ENCODE results near the gene ITCH.

The ITCH gene

DNA sequence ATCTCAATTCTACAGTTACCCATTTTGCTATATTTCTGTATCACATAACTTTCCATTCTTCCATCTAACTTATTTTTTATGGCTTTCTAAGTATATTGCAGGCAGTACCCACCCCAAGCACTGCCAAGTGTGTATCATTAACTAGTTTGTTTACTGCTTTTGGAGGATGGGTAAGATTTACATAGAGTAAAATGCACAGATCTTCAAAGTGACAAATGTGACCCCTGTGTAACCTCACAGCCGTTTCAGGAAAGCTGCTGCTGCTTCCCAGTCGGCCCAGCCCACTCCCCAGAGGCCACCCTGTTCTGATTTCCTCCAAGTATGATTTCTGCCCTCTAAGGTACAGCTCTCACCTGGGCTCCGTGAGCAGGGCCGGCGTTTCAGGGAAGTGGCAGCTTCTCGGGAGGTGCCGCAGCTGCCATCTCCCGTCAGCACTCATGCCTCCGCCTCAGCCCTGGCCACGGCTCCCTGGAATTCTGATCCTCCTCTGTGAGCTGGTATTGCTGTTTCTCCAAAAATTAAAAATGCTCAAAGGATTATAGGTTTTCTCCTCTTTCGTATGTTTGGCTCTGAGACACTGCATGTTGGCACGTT lies 180.5 kb downstream of the ITCH start:
- Histone ChIP-seq H3K4me1 (ENCODE audit: control insufficient read depth, insufficient read depth, low read length) (peaks cover 10% of the 10 kb centered on the region; the same call in 1 of the 2 replicates), H3K36me3 (ENCODE audit: control insufficient read depth, insufficient read depth, low read length) (peaks cover 33% of the 10 kb centered on the region), H3K9ac (ENCODE audit: low read depth, low read length) (no peak overlapping the region), H3K27ac (ENCODE audit: low read depth, low read length) (no peak overlapping the region), H3K9me3 (ENCODE audit: control insufficient read depth, insufficient read depth, low read length) (no peaks in the 10 kb centered on the region), H3K27me3 (ENCODE audit: control insufficient read depth, insufficient read depth, low read length) (no peaks in the 10 kb centered on the region), H3K4me3 (ENCODE audit: low read depth, low read length) (no peak overlapping the region)

DNA sequence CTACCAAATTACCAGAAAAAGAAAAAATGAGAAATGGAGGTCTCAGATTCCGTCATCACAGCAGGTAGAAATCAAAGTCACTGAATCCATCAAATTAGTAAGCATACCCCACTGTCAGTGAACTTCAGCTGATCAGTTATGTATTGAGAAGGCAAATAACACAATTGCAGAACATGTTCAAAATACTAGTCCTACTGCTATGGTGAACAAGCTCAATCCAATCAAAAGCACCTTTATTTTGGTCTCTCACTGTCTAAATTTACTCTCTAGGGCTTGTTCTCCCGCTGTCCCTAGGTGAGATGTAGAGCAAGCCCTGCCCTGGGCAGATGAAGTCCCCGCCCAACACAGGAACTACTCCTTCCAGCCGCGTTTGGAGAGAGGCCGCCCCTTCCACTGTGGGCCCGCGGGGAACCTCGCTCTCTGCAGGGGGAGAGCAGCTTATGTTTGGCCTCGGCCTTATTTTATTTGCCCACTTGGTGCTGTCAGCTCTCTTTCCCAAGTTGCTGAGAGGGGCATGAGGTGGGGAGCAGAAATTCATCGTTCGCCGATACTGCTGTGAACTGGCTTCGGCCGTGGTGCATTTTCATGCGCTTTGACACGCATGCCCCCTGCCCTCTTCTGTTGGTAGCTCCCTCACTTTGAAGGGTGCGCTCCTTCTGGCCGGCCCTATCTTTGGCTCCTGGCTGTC lies 181.2 kb downstream of the ITCH start:
- H3K27me3 ChIP-seq (ENCODE audit: control insufficient read depth, insufficient read depth, low read length): no peaks in the 10 kb centered on the region
- no peak overlapping the region for H3K9ac ChIP-seq (ENCODE audit: low read depth, low read length)
- H3K36me3 ChIP-seq (ENCODE audit: control insufficient read depth, insufficient read depth, low read length): peaks cover 27% of the 10 kb centered on the region
- H3K4me3 ChIP-seq (ENCODE audit: low read depth, low read length): peak overlapping the region; percentile 43; the same call in 1 of the 2 replicates
- H3K4me1 ChIP-seq (ENCODE audit: control insufficient read depth, insufficient read depth, low read length): peaks cover 10% of the 10 kb centered on the region; the same call in 1 of the 2 replicates
- no peaks in the 10 kb centered on the region for H3K9me3 ChIP-seq (ENCODE audit: control insufficient read depth, insufficient read depth, low read length)
- no peak overlapping the region for H3K27ac ChIP-seq (ENCODE audit: low read depth, low read length)

DNA sequence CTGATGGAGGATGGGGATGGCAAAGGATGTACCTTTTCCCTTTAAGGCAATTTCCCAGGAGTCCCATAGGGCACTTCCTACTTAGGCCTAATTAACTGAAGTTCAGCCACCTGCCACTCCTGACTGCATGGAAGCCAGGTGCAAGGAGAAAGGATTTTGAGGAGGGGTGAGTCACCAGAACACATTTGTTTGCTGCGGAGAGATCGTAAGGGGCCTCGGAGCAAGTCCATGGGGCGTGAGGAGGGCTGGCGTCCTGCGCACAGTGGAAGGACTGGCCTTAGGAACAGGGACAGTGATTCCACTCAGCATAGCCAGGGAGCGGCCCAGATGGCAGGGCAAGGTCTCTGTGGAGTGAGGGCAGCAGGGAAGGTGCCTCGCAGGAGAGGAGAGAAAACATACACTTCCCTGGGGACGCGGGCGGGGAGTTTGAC lies 183.7 kb downstream of the ITCH start:
- H3K4me1 ChIP-seq (ENCODE audit: control insufficient read depth, insufficient read depth, low read length): peaks cover 10% of the 10 kb centered on the region; the same call in 1 of the 2 replicates
- H3K9ac ChIP-seq (ENCODE audit: low read depth, low read length): no peak overlapping the region
- H3K36me3 ChIP-seq (ENCODE audit: control insufficient read depth, insufficient read depth, low read length): peaks cover 4% of the 10 kb centered on the region; the same call in 1 of the 2 replicates
- no peaks in the 10 kb centered on the region for H3K9me3 ChIP-seq (ENCODE audit: control insufficient read depth, insufficient read depth, low read length)
- H3K27ac ChIP-seq (ENCODE audit: low read depth, low read length): no peak overlapping the region
- no peaks in the 10 kb centered on the region for H3K27me3 ChIP-seq (ENCODE audit: control insufficient read depth, insufficient read depth, low read length)
- H3K4me3 ChIP-seq (ENCODE audit: low read depth, low read length): no peak overlapping the region

DNA sequence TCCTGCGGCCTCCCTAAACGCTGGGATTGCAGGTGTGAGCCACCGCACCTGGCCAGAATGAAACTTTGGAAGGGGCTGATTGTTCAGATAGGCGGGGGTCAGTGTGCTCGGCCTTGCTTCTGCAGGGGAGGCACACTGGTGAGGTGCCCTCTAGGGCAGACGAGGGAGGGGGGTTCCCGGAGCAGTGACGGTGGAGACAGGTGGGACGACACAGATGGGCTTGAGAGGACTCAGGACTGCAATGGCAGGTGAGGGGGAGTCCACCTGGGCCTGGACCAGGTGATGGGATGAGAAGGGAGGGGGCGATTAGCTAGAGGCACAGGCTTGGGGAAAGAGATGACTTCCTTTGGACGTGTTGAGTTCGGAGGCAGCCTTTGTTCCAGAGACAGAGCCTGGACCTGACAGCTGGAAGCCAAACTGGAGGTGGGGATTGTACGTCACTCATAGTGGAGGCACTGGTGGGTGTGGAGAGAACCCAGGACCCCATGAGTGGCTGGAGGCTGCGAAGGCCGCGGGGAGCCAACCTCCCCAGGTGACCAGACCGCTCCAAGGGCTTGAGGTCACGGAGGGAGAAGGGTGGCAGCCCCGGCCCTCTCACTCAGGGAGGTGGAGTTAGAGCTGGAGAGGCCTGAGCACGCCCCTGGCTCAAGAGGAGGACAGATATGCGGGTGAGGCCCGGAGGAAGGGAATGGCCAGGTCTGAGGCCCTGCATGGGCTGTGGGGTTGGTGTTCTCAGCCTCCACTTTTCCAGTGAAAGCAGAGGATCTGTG lies 185.0 kb downstream of the ITCH start:
- Histone ChIP-seq H3K9me3 (ENCODE audit: control insufficient read depth, insufficient read depth, low read length) (no peaks in the 10 kb centered on the region), H3K36me3 (ENCODE audit: control insufficient read depth, insufficient read depth, low read length) (no peaks in the 10 kb centered on the region), H3K27ac (ENCODE audit: low read depth, low read length) (no peak overlapping the region)

DNA sequence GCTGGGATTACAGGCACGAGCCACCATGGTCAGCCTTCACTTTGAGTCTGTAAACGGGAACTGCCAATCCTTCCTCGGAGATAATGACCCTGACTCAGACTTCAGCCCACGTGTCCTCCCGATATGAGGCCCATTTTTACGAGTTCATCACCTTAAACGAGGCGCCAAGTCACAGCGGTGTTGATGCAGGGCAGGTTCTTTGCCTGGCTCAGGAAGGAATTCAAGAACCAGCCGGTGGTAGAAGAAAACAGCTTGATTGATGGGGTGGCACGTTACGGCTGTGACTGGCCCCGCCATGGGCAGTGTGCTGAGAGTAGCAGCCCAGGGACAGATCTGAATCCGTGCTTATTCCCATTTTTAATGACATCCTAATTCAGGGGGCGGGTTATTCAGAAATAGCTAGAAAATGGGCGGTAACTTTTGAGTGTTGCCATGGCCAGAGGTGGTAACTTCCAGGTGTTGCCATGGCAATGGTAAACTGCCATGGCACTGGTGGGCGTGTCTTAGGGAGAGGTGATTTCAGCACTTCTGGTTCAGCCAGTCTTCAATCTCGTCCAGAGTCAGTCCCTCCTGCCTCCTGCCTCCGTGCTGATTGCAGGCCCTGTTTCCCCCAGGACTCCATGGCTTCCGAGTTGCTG lies 186.3 kb downstream of the ITCH start:
- no peak overlapping the region for H3K27ac ChIP-seq (ENCODE audit: low read depth, low read length)
- H3K9ac ChIP-seq (ENCODE audit: low read depth, low read length): no peak overlapping the region
- no peaks in the 10 kb centered on the region for H3K36me3 ChIP-seq (ENCODE audit: control insufficient read depth, insufficient read depth, low read length)
- H3K9me3 ChIP-seq (ENCODE audit: control insufficient read depth, insufficient read depth, low read length): no peaks in the 10 kb centered on the region
- 0 out of 2 replicates have a peak, but pooled peaks cover 5% of the 10 kb centered on the region for H3K4me1 ChIP-seq (ENCODE audit: control insufficient read depth, insufficient read depth, low read length)
- H3K4me3 ChIP-seq (ENCODE audit: low read depth, low read length): no peak overlapping the region
- H3K27me3 ChIP-seq (ENCODE audit: control insufficient read depth, insufficient read depth, low read length): no peaks in the 10 kb centered on the region

More for the DNA sequence above, 185.0 kb downstream of the ITCH start:
- Histone ChIP-seq H3K9ac (ENCODE audit: low read depth, low read length) (no peak overlapping the region), H3K4me1 (ENCODE audit: control insufficient read depth, insufficient read depth, low read length) (peaks cover 10% of the 10 kb centered on the region; the same call in 1 of the 2 replicates), H3K4me3 (ENCODE audit: low read depth, low read length) (no peak overlapping the region), H3K27me3 (ENCODE audit: control insufficient read depth, insufficient read depth, low read length) (no peaks in the 10 kb centered on the region)

DNA sequence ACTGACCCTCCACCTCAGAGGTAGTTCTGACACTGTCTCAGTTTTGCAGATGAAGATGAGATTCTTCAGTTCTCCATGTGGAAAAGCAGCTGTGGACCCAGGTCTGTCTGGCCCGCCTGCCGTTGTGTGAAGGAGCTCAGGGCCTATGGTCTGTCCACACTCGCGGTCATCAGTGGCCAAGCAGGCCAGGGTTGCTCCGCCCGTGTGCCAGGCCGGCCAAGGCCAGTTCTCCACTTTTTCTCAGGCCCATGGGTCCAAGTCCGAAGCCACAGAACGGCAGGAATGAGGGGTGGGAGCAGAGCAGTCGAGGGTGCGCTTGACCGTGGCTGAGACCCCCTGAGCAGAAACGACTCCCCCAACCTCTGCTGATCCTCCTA lies 186.8 kb downstream of the ITCH start:
- no peak overlapping the region for H3K9ac ChIP-seq (ENCODE audit: low read depth, low read length)
- no peak overlapping the region for H3K27ac ChIP-seq (ENCODE audit: low read depth, low read length)
- H3K9me3 ChIP-seq (ENCODE audit: control insufficient read depth, insufficient read depth, low read length): no peaks in the 10 kb centered on the region
- no peaks in the 10 kb centered on the region for H3K27me3 ChIP-seq (ENCODE audit: control insufficient read depth, insufficient read depth, low read length)
- no peaks in the 10 kb centered on the region for H3K36me3 ChIP-seq (ENCODE audit: control insufficient read depth, insufficient read depth, low read length)
- H3K4me3 ChIP-seq (ENCODE audit: low read depth, low read length): no peak overlapping the region
- H3K4me1 ChIP-seq (ENCODE audit: control insufficient read depth, insufficient read depth, low read length): 0 out of 2 replicates have a peak, but pooled peaks cover under 1% of the 10 kb centered on the region

DNA sequence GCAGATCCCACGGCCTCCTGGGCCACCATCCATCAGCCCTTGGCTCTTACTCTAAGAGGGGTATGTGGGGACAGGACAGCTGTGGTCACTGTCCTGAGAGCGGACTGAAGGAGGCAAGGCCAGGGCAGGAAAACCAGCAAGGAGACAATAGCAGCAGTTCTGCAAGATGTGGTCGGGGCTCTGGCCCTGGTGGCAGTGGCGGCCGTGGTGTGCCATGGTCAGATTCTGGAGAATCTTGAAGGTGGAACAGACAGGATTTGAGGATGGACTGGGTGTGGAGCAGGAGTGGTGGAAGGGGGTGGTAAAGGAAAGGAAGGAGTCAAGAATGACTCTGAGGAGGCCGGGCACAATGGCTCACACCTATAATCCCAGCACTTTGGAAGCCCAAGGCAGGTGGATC lies 189.5 kb downstream of the ITCH start:
- H3K9me3 ChIP-seq (ENCODE audit: control insufficient read depth, insufficient read depth, low read length): no peaks in the 10 kb centered on the region
- H3K36me3 ChIP-seq (ENCODE audit: control insufficient read depth, insufficient read depth, low read length): no peaks in the 10 kb centered on the region
- no peaks in the 10 kb centered on the region for H3K27me3 ChIP-seq (ENCODE audit: control insufficient read depth, insufficient read depth, low read length)
- no peak overlapping the region for H3K9ac ChIP-seq (ENCODE audit: low read depth, low read length)
- H3K4me3 ChIP-seq (ENCODE audit: low read depth, low read length): no peak overlapping the region
- no peaks in the 10 kb centered on the region for H3K4me1 ChIP-seq (ENCODE audit: control insufficient read depth, insufficient read depth, low read length)
- H3K27ac ChIP-seq (ENCODE audit: low read depth, low read length): no peak overlapping the region

DNA sequence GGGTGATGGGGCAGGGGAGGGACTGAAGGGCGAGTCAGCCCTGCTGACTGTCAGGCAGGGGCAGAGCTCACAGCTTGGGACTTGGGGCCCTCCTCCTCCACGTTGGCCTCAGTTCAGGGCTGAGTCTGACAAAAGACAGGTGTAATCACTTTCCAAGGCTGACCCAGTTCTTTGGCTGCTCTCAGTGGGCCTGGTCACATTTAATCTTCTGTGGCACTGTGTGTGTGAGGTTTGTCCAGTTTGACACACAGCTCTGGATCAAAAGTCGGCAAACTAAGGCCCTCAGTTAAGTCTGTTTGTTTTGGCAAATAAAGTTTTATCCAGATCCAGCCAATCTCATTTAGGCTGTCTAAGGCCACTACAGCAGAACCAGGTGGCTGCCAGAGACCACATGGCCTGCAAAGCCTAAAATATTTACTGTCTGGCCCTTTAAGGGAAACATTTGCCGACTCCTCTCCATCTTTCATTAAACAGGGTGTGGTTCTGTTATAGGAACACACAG lies 190.3 kb downstream of the ITCH start:
- Histone ChIP-seq H3K4me3 (ENCODE audit: low read depth, low read length) (no peak overlapping the region), H3K4me1 (ENCODE audit: control insufficient read depth, insufficient read depth, low read length) (no peaks in the 10 kb centered on the region), H3K36me3 (ENCODE audit: control insufficient read depth, insufficient read depth, low read length) (no peaks in the 10 kb centered on the region), H3K27me3 (ENCODE audit: control insufficient read depth, insufficient read depth, low read length) (no peaks in the 10 kb centered on the region), H3K9me3 (ENCODE audit: control insufficient read depth, insufficient read depth, low read length) (no peaks in the 10 kb centered on the region), H3K9ac (ENCODE audit: low read depth, low read length) (no peak overlapping the region), H3K27ac (ENCODE audit: low read depth, low read length) (no peak overlapping the region)

DNA sequence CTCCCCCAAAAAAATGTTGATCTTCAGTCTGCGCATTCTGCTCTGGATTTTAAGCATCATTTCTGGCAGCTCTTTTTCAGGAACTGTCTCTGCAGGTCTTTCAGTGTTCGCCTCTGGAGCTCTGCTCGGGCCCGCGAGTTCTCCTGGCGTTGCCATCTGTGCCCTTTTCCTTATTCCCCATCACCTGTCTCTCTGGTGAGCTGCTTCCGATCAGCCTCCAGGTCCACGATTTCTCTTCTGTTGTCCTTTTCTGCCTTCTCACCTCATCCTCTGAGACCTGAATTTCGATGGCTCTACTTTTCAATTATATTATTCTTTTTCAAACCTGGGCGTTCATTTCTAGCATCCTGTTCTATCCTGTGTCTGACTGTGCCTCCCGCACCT lies 194.9 kb downstream of the ITCH start:
- H3K27me3 ChIP-seq (ENCODE audit: control insufficient read depth, insufficient read depth, low read length): no peaks in the 10 kb centered on the region
- H3K27ac ChIP-seq (ENCODE audit: low read depth, low read length): no peak overlapping the region
- H3K9me3 ChIP-seq (ENCODE audit: control insufficient read depth, insufficient read depth, low read length): no peaks in the 10 kb centered on the region
- no peaks in the 10 kb centered on the region for H3K4me1 ChIP-seq (ENCODE audit: control insufficient read depth, insufficient read depth, low read length)
- peak overlapping the region; percentile 69 for H3K4me3 ChIP-seq (ENCODE audit: low read depth, low read length)
- H3K9ac ChIP-seq (ENCODE audit: low read depth, low read length): peak overlapping the region; percentile 42
- H3K36me3 ChIP-seq (ENCODE audit: control insufficient read depth, insufficient read depth, low read length): no peaks in the 10 kb centered on the region

DNA sequence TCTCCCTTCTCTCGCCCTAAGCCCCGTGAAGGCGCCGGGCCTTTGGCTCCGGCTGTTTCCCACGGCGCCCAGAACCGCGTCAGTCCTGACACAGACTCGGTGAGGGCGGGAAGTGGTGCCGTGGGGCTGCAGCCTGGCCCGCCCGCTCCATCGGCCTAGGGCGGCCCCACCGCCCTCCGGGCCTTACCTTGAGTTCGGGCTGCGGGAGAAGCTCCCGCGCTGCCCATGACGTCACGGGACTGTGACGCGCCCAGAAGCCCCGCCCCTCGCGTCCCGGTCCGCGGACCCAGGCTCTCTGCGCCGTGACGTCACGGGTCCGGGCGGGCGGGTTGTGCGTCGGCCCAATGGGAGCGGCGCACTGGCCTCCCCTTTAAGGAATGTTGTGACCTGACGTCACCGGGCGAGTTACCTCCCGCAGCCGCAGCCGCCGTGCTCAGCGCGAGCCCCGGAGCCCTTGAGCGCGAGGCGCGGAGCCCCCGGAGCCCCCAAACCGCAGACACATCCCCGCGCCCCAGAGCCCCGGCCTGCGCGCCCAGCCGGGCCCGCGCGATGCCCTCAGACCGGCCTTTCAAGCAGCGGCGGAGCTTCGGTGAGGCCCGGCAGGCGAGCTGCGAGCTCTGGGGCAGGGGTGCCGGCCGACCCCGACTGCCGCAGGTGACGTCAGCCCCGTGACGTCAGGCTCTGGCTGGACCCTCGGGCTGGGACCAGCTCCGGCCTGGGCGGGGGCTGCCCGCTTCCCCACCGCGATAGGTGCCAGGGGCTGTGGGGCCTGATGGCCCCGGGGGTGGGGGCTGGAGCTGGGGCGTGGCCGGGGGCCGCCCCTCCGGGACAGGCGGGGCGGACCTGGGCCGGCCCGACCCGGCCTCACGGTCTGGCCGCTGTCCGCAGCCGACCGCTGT lies 195.5 kb downstream of the ITCH start, which contains the start of gene MAP1LC3A:
TSS of gene MAP1LC3A (plus strand) at position 399 of the 899 bp plus-strand sequence. CDS start at position 550, 151 bp downstream.
- Histone ChIP-seq H3K27ac (ENCODE audit: low read depth, low read length) (peak within 1 kb of the TSS; percentile 59), H3K27me3 (ENCODE audit: control insufficient read depth, insufficient read depth, low read length) (no peaks in the 10 kb centered on the region), H3K4me3 (ENCODE audit: low read depth, low read length) (peak within 1 kb of the TSS; percentile 69), H3K9ac (ENCODE audit: low read depth, low read length) (peak within 1 kb of the TSS; percentile 62), H3K36me3 (ENCODE audit: control insufficient read depth, insufficient read depth, low read length) (no peaks in the 10 kb centered on the region), H3K9me3 (ENCODE audit: control insufficient read depth, insufficient read depth, low read length) (no peaks in the 10 kb centered on the region), H3K4me1 (ENCODE audit: control insufficient read depth, insufficient read depth, low read length) (no peaks in the 10 kb centered on the region)

Measured in HUES48 (cell line).